Hematopoietic multipotent progenitor cell treated with erythropoietin and hydrocortisone succinate and interleukin-3 and kit ligand, for 15 days (in vitro differentiated cells): Measurements from ENCODE around the gene TIAM1.
"Not testable (repeated sequence)": the region's sequence is repeated elsewhere in the genome, so short reads cannot be mapped to it uniquely, and the experiment has no call there.

ENCODE experiments used
- DNase-seq: peaks from one replicate; pipeline ENCODE4 v3.0.0-alpha.2; 2015; ENCODE audit warnings: low spot score

Gene TIAM1

DNA sequence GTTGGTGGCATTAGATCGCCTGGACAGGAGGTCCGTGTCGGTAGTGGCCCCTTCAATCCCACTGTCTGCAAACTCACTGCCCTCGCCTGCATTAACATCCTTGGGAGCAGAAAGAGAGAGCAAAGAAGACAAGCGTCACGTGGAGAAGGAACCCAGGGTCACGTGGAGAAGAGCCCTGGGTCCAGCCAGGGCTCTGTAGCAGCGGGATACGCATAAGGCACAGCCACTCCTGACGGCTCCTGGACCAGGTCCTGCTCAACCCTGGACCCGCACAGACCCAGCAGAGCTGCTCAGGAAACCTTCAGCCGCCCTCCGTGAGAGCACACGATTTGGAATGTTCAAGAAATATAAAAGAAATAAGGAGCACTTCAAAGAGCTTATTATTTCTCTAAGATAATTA lies 92.0 kb downstream of the TIAM1 start:
- DNase-seq, result no peak

DNA sequence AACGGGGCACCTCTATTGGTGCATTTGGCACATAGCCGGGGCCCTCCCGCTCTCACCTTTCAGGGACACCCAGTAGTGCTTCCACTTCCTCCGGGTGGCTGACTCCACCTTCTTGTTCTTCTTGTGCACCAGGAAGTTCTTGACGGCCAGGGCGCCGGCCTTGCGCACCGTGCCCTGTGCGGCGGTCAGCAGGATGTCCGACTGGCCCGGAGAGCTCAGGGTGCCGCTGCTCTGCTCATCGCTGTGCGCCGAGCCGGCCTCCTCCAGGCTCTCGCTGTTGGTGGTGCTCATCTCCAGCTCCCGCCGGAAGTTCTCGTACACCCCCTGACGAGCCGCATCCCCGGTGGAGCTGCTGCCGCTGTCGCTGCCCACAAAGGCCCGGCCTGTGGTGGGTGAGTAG lies 92.4 kb downstream of the TIAM1 start:
- DNase-seq, result no peak

DNA sequence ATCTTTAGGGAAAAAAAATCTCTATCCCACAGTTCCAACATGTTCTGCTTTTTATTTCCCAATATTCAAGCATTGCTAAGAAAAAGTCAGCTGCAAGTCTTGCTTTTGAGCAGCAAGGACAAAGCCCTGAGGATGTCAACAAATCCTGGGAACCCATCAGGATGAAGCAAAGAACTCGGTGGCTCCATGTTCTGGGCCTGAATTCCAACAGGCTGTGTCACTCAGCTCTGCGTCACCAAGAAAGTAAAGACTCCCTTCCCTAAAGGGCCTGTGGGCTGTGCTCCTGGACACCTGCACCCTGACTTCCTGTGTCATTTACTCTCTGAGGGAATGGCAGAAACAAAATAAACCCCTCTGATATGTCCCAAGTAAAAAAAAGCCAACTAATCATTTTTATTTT lies 95.5 kb downstream of the TIAM1 start:
- no peak for DNase-seq

DNA sequence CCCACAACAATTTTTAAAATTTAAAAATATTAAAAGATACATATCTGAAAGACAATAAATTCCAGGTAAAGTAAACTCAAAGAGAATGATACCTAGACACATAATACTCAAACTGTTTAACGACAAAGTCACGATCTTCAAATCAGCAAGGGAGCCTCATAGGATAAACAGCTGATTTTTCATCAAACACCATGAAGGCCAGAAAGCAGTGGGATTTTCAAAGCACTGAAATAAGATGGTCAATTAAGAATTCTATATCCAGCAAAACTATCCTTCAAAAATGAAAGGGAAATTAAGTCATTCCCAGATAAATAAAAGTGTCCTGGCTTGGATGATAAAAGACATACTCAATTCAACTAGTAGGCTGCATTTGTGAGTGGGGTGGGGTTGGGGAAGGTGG lies 100.5 kb downstream of the TIAM1 start:
- no peak for DNase-seq

DNA sequence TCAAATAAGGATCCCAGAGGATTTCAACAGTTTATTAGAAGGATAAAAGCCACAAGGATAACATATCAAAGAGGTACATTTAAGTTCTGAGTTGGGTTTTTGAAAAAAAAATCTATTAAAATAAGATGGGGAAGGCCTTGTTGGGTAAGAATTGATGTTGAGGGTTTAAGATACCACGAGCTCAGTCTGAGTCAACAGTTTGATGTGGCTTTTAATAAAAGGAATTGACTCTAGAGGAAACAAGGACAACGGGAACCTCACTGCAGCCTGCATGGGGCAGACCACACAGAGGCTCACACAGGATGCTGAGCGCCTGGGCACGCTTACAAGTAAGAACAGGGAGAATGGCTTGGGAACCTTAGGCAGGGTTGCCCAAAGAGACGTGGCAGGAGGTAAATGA lies 107.5 kb downstream of the TIAM1 start:
- DNase-seq, result no peak

DNA sequence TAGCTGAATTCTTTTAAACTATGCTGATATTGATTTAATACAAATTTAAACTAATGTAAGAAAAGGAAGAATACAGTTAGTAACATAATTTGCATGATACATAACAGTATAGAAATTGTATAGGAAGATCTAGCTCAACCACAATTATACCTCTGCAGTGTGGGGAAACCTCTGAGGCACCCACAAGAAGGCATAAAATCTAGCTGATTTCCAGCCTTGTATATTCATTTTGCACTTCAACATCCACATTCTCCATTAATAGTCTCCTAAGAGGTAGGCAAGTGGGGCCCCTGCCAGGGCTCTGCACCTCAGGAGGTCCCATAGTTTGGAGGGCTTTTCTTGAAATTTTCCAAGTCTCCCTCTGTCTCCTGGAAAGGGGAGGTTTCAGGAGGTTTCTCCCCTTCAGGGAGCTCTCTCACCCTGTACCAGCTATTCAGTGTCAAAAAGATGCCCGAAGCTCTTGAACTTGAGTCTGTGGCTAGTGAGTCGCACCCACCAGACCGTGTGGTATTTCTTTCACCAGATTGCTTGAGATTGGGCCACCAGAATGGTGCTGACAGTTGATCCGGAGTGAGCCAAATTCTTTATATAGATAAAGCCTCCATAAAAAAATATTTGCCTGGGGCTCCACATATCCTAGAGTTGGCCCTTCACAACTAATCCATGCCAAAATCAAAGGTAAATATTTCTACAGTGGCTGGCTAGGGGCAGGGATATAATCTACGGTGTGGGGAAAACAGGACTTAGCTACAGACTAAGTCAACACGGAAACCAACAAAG lies 108.2 kb downstream of the TIAM1 start:
- no peak for DNase-seq

DNA sequence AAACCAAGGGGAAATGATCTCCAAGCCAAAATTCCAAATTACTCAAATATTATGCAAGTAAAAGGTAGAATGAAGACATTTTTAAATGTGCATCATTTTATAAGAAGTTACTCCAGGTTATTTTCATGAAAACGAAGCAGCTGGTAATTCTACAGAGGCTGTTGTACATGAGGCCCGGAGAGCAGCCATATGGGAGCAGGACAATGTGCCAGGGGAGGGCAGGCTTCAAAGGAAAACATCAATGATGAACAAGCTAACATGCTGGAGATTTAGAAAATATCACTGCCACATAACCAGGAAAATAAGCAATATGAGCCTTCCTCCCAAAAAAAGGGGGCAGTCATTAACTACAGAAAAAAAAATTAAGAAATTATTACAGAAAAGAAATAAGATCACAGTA lies 109.1 kb downstream of the TIAM1 start:
- DNase-seq, result no peak

DNA sequence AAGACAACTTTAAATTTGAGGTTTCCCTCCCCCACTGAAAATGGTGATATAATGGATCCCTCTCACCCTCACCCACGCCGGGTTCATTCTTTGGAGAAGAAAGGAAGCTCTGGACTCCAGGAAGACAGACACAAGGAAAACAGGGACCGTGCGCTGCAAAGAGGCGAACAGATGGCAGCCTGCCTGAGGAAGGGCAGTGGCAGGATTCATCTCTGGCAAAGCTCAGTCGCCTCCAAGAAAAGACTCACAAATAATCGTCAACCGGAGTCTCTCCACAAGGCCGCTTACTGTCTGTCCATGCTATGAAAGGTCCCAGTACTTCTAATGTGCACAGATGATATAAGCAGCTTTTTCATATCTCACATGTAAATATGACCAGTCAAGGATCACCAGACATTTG lies 110.3 kb downstream of the TIAM1 start:
- no peak for DNase-seq

DNA sequence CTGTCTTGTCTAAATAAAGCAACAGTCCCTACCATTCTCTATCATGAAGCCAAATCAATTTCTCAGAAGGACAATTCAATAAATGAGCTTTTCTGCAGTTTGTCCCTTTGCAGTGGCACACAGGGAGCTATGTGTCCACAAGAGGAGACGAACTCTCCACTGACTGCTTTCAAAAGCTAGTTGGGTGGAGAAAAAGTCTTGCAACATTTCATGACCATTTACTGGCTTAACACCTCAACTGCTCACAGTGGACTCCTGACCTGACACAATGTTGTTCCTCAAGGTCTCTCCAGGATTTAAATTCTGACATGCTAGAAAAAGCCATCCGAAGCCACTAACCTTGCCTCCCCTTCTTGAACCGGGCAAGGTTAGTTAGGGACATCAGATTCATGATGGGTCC lies 111.7 kb downstream of the TIAM1 start:
- no peak for DNase-seq

DNA sequence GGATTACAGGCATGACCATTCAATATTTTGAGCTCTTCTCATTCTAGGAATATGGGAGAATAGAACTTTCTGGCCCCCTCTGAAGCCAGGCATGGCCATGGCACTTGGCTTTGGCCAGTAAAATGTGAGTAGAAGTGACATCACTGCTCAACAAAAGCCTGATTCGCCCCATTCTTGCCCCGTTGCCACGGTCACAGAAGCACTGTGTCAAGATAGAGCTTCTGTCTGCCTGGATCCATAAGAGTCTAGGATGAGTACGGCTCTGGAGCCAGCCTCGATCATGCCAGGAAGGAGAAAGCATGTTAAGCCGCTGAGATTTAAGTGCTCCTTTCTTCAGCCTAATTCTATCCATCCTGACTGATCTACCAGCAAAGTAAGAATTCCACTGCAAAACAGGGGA lies 113.1 kb downstream of the TIAM1 start:
- no peak for DNase-seq

DNA sequence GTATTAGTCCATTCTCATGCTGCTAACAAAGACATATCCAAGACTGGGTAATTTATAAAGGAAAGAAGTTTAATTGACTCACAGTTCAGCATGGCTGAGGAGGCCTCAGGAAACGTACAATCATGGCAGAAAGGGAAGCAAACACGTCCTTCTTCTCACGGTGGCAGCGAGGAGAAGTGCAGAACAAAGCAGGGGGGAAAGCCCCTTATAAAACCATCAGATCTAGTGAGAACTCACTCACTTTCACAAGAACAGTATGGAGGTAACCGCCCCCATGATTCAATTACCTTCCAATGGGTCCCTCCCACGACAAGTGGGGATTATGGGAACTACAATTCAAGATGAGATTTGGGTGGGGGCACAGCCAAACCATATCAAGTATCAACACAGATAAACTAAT lies 115.3 kb downstream of the TIAM1 start:
- DNase-seq, result not testable (repeated sequence)

DNA sequence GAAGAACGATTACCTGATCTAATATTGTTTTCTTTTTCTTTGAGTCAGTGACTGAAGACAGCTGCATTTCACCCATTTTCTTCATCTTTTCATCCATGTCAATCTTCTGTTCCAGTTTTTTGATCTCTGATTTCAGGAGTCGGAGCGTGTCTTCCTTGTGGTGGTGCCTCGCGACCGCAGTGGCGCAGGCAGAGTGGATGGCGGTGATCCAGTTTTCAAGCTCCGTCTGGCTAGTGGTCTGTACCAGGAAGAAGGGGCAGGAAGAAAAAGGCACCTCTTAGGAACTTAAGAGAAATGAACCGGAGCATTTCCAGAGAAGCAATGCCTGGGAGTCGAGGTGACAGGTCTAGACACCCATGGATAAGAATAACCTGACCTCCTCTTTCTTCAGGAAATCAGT lies 118.3 kb downstream of the TIAM1 start:
- DNase-seq, result no peak

DNA sequence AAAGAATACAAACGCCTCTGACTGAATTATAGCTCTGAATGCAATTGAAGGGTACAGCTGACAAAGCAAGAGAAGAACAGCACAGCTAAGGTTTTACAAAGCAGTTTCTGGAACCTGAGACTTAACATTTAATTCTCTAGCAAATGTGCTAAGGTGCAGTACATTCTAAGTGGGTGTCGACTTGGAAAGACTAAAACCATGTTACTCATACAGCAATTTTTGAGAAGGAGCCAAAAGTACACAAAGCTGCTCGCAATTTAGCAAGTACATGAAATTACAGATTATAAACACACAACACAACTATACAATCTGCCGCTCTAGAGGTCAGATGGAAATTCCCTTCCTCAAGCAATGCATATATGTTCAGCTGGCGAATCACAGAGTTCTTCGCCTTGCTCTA lies 121.9 kb downstream of the TIAM1 start:
- no peak for DNase-seq

DNA sequence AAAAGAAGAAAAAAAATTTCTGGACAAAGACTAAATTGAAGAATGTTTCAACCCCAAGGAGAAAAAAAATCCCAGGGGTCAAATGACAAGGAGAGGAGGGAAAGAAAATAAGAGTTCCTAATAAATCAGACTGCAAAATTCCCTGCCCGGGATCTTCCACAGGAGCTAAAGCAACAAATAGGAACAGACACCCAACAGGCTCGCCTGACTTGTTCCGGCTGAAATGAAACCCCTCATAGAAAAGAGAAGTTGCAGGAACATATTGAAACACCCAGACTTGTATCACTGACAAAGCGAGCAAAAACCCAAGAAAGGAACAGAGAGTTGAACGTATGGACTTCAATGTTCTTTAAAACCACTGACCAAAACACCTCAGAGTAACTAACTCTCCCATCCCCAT lies 123.0 kb downstream of the TIAM1 start:
- DNase-seq, result no peak

DNA sequence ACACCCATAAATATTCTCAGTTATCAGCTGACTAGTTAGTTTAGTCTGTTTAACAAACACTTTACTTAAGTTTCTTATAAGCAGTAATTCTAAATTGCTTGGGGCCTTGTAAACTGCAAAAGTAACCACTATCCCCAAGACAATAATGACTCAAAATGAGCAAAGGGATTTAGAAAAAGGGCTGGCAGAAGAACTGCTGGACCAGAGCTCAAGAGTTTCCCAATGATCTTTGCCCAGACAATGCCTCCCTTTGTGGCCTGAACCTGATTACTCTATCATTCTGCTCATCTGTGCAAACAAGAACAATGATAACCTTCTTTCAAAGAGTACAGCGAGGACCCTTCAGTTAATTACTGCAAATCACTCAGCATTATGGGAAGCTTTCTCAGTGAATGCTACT lies 123.5 kb downstream of the TIAM1 start:
- DNase-seq, result no peak

DNA sequence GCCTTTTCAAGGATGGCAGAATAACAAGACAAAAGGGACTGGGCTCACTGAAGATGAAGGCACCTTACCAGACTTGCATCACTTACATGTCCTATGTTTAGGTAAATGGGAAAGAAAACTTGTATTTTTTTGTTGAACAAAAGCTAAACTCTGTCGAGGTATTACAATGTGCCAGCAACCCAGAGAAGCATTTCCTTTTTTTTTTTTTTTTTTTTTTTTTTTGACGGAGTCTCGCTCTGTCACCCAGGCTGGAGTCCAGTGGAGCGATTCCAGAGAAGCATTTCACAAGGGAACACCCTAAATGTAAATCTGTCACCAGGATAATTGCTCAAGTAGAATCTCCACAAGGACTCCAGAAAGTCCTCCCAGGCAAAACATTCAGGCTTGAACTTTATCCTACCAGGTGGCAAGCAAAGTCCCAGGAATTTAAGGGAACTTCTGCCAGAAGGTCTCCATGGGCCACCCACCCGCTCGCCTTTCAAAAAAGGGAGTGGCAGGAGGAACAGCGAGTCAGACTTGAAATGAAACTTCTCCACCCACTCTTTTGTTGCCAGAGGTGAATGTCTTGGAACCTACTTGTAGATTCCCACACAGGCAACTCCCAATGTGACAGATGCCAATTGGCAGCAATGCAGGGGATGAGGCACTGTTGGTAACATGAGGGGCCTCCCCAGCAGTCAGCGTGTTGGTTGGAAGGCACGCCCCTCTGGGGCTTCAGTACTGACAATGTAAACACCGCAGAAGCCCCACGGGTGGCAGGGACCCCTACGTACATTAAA lies 125.0 kb downstream of the TIAM1 start:
- DNase-seq, result no peak

DNA sequence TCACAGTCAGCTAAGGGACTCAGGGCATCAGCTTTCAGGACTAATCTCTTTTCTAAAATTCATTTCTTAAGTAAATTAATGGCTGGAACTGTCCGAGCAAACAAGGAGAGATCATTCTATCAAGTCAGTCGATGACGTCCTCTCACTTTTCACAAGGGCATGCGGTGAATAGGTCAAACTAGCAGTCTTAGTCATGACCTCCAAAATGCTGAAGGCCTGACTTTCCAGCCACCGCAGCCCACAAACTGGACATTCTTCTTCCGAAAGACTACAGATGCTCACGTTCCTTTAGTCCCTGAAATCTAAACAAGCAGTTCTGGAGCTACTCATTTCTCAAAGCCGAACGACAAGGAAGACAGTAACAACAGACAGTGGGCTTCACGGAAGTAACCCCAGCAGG lies 127.9 kb downstream of the TIAM1 start:
- DNase-seq, result no peak

DNA sequence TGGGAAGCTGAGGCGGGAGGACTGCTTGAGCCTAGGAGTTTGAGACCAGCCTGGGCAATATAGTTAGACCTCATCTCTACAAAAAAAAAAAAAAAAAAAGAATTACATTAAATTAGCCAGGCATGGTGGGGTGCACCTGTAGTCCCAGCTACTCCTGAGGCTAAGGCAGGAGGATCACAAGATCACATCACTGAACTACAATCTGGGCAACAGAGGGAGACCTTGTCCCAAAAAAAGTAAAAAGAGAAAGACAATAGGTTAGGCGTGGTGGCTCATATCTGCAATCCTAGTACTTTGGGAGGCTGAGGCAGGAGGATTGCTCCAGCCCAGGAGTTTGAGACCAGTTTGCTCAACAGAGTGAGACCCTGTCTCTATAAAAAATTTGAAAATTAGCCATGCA lies 130.3 kb downstream of the TIAM1 start:
- DNase-seq, result no peak

DNA sequence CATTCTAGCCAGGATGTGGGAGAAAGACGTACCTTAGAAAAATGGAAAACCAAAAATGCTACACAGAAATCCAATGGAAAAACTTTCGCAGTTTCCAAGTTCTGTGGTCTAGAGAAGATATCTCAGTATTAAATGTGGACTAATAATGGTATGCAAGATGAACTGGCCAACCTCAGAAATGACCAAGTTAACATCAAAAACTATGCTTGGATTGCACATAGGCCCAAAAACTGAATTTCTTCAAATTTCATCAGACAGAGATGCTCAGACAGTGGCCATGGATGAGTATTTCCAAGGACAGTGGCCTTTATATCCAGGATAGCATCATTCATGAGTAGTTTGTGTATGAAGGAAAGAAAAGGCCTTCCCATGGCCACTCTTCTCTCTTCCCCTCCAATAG lies 132.2 kb downstream of the TIAM1 start:
- no peak for DNase-seq

DNA sequence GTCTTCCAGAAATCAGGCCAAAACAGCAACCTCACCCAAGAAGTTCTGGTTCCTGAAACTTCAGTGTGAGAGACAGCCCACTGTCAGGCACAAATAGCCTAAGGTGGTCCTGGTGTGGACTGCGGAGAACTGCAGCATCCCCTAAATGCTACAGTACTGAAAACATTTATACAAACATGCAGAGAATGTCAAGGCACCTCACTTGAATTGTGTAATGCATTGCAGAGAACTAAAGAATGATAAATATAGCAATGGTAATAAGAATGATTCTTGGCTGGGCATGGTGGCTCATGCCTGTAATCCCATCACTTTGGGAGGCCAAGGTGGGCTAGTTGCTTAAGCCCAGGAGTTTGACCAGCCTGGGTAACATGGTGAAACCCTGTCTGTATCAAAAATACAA lies 138.6 kb downstream of the TIAM1 start:
- no peak for DNase-seq

DNA sequence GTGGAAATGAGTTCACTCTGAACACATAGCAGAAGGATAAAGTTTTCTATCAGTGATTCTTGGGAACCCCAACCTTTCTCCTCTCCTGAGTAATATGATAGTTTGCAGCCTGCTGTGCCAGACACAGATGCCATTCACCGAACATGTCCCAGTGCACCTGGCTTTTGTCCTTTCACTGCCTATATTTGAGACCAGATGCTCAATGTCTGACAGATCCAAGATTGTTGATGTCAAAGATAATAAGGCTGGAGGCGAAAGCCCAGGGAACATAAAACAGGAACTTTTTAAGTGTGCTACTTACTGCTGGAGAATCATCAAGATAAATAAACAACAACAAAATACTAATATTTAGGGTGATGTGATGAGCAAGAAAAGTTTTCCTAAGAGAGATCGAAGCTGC lies 139.3 kb downstream of the TIAM1 start:
- no peak for DNase-seq

DNA sequence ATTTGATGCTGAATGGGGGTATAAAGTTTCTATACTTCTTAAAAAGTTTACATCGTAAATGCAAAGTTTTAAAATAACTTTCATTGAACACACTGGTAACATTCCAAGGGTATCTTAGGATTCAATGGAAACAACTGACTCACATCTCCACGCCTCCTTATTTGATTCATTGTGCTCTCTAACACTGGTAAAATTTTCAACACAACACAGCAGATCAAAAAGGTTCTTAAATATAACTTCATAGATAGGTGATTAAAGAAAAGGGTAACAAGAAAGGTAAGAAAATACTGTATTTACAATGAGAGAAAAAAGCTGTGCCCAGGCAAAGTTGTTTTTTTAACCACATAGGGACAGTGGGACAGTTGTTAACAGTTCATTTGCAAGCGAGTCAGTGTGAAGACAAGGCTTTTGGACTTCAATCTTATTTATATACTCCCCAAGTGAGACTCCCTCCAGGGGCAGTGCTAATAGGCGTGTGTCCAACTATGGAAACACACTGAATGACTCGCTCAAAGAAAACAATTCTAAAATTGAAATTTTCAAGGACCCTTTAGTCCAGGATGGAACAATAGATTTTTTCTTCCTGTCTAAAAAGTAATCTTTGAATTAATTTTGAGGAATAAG lies 140.5 kb downstream of the TIAM1 start:
- DNase-seq, result no peak

DNA sequence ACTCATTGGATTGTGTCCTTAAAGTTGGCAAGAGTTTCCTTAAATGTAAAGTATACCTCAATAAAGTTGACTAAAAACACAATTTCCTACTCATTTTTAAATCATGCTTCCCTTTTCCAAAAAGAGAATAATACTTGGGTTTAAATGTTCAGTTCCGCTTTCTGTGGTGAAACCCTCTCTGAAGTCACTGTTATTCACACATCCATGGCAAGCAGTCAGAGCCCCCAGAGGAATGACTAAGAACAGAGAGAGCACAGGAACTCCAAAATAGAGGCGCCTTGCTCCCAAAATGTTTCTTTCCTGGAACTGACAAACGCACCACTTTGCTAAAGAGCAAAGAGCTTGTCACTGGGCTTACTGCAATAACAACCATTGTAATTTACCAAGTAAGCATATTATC lies 142.5 kb downstream of the TIAM1 start:
- DNase-seq, result no peak
